Progenitor cell of endocrine pancreas (in vitro differentiated cells): ENCODE measurements around the gene WDSUB1. TPM values are rescaled to one million over a fixed set of nuclear protein-coding genes. Genes with fewer than 3 reads are reported as not detected.

Experiments used
- DNase-seq: peaks from one replicate; pipeline ENCODE4 v3.0.0; 2021; ENCODE audit warnings: low spot score; ENCODE audit not compliant: unreplicated experiment
- H3K27ac Mint-ChIP-seq: 2 replicates; pipeline ENCODE4 v1.8.0; 2021; ENCODE audit warnings: mild to moderate bottlenecking, moderate library complexity, mixed read lengths
- H3K27me3 Mint-ChIP-seq: 2 replicates; pipeline ENCODE4 v1.8.0; 2021; ENCODE audit warnings: mixed read lengths
- H3K36me3 Mint-ChIP-seq: 2 replicates; pipeline ENCODE4 v1.8.0; 2022; ENCODE audit warnings: mixed read lengths; ENCODE audit not compliant: insufficient read depth
- H3K4me1 Mint-ChIP-seq: 2 replicates; pipeline ENCODE4 v1.8.0; 2021; ENCODE audit warnings: low read depth, mixed read lengths
- H3K4me3 Mint-ChIP-seq: 2 replicates; pipeline ENCODE4 v1.8.0; 2021; ENCODE audit warnings: low read depth, mild to moderate bottlenecking, moderate library complexity, mixed read lengths
- H3K9me3 Mint-ChIP-seq: 2 replicates; pipeline ENCODE4 v1.8.0; 2021; ENCODE audit warnings: low read depth, mixed read lengths
- CTCF ChIP-seq: fragments of 200-600 bp; sonication (generic); IDR thresholded peaks from one replicate; pipeline ENCODE4 v1.5.0; 2021; ENCODE audit warnings: antibody characterized with exemption, mild to moderate bottlenecking; ENCODE audit not compliant: unreplicated experiment
- microRNA-seq: library from miRNA; unstranded; fragments of <30 nt; microRNA quantifications from one replicate; pipeline ENCODE4 v1.1.0, GENCODE V29; 2020; ENCODE audit warnings: borderline number of aligned reads; ENCODE audit not compliant: unreplicated experiment
- total RNA-seq: library from RNA; stranded (reverse); gene quantifications from 2 replicates; pipeline ENCODE4 v1.2.1, GENCODE V29; 2021

WDSUB1 gene
- total RNA-seq, 1 donor from 2014 or later, result 14.9 TPM

- H3K9me3 Mint-ChIP-seq, result no peaks in the 10 kb centered on the region
- DNase-seq, result no peak
- H3K36me3 Mint-ChIP-seq, result peaks cover 8% of the 10 kb centered on the region
- no peak overlapping the region for H3K27ac Mint-ChIP-seq
- H3K27me3 Mint-ChIP-seq, result no peaks in the 10 kb centered on the region
- H3K4me1 Mint-ChIP-seq, result no peaks in the 10 kb centered on the region
- no peak overlapping the region for H3K4me3 Mint-ChIP-seq
- TF ChIP-seq CTCF, result no peak
These were observed 92.7 kb downstream of the WDSUB1 start for GRCh38 chr2:159193791-159194190.

DNA sequence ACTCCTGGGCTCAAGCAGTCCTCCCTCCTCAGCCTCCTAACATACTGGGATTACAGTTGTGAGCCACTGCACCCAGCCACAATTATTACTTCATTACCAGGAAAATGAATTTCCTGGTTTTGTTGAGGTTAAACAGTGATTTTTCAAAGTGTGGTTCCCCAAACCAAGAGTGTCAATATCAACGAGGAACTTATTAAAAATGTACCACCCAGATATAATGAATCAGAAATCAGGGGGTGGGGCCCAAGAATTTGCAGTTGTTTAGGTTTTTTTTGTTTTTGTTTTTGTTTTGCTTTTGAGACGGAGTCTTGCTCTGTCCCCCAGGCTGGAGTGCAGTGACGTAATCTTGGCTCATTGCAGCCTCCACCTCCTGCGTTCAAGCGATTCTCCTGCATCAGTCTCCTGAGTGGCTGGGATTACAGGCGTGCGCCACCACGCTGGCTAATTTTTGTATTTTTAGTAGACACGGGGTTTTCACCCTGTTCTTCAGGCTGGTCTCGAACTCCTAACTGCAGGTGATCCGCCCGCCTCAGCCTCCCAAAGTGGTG, 94.1 kb downstream of the WDSUB1 start:
- Mint-ChIP-seq H3K36me3 (peaks cover 6% of the 10 kb centered on the region), H3K9me3 (no peaks in the 10 kb centered on the region), H3K4me3 (no peak overlapping the region), H3K27ac (no peak overlapping the region), H3K27me3 (no peaks in the 10 kb centered on the region), H3K4me1 (no peaks in the 10 kb centered on the region)
- TF ChIP-seq CTCF, result no peak
- DNase-seq, result no peak

GRCh38 chr2:159188449-159188848, 98.1 kb downstream of the WDSUB1 start:
- no peak overlapping the region for H3K27ac Mint-ChIP-seq
- peaks cover 2% of the 10 kb centered on the region for H3K4me1 Mint-ChIP-seq
- DNase-seq, result no peak
- H3K9me3 Mint-ChIP-seq, result no peaks in the 10 kb centered on the region
- TF ChIP-seq CTCF, result no peak
- H3K4me3 Mint-ChIP-seq, result no peak overlapping the region
- peaks cover 10% of the 10 kb centered on the region for H3K36me3 Mint-ChIP-seq
- H3K27me3 Mint-ChIP-seq, result no peaks in the 10 kb centered on the region

- Mint-ChIP-seq H3K4me1 (peaks cover 2% of the 10 kb centered on the region), H3K27ac (no peak overlapping the region), H3K27me3 (no peaks in the 10 kb centered on the region), H3K9me3 (no peaks in the 10 kb centered on the region), H3K4me3 (no peak overlapping the region), H3K36me3 (peaks cover 15% of the 10 kb centered on the region)
- DNase-seq, result no peak
- no peak for TF ChIP-seq CTCF
These were observed 99.4 kb downstream of the WDSUB1 start for GRCh38 chr2:159187106-159187505.

- Mint-ChIP-seq H3K4me1 (peaks cover 2% of the 10 kb centered on the region), H3K9me3 (no peaks in the 10 kb centered on the region), H3K4me3 (no peak overlapping the region), H3K36me3 (peaks cover 18% of the 10 kb centered on the region), H3K27me3 (no peaks in the 10 kb centered on the region), H3K27ac (peak overlapping the region; percentile 78)
- no peak for TF ChIP-seq CTCF
- no peak for DNase-seq
These were observed 100.0 kb downstream of the WDSUB1 start for GRCh38 chr2:159186462-159186861.

Small RNA genes within 50 kb of the gene (microRNA-seq; reads per million reads assigned to microRNA genes)
- not detected for gene MIR6888
